D341Med (cell line): ENCODE measurements around the gene AKT1.

Source experiments
- DNase-seq: peaks from one replicate; pipeline ENCODE4 v3.0.0; 2012; ENCODE audit warnings: low spot score

Gene AKT1

DNA sequence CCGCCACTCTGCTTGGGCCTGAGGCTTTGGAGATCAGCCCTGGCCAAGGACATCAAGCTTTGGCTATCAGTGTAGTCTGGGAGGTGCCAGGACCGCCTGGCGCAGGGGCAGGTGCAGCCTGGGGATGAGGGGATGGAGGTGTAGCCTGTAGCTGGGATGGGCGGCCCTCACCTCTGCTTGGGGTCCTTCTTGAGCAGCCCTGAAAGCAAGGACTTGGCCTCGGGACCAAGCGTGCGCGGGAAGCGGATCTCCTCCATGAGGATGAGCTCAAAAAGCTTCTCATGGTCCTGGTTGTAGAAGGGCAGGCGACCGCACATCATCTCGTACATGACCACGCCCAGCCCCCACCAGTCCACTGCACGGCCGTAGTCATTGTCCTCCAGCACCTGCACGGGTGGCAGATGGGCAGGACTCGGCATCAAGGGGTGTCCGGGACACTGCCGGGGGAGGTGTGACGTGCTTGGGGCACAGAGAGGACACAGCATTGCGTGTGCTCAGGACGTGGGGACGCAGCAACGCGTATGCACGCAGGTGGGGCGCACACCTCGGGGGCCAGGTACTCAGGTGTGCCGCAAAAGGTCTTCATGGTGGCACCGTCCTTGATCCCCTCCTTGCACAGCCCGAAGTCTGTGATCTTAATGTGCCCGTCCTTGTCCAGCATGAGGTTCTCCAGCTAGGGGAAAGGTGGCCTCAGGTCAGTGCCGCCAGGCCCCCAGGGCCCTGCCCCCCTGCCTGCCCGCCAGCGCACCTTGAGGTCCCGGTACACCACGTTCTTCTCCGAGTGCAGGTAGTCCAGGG lies 22.6 kb downstream of the AKT1 start:
- no peak for DNase-seq

DNA sequence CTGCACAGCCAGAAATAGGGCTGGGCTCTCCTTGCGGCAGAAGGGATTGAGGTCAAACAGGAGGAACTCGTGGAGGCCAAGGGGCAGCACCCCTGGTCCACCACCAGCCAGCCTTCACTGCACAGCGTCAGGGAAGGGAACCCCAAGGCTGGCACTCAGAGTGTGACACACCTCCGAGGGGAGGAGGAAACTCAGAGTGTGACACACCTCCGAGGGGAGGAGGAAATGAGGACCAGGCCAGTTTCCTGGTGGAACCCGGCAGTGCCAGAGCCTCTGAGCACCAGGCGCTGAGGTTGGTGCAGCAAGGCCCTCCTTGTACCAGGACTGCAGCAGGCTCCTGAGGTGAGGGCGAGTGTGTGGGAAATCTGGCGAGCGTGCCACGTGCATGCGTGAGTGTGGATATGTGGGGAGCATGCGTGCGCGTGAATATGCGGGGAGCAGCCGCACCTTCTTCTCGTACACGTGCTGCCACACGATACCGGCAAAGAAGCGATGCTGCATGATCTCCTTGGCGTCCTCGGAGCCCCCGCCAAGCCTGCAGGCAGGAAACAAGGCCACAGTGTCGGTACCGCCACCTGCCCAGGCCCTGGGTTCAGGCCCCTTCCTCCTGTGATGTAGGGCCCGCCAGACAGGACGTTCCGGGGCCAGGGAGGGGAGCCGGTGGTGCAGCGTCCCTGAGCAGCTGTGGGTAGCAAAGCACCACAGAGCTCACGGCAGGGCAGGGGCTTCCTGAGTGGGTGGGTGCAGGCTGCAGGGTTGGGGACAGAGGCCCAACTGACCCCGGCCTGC lies 23.4 kb downstream of the AKT1 start:
- DNase-seq, result no peak

DNA sequence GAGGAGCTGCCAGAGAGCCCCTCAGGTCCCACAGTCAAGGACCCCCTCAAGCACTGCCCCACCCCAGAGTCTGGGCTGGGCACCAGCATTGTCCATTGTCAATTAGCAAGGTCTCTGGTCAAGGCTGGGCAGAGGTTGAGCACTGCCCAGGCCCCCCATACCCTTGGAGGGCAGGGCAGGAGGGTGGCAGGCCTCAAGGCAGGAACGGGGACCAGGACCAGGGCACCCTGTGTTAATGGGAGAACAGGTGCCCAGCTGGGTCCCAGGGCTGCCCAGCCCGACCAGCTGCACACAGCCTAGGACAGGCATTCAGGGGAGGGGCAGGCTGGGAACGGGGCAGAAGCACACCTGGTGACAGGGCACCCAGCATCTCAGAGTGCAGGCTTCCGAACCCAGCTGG lies 24.2 kb downstream of the AKT1 start:
- DNase-seq, result no peak

- no peak for DNase-seq
These were observed 24.7 kb downstream of the AKT1 start for GRCh38 chr14:104770851-104771272.

DNA sequence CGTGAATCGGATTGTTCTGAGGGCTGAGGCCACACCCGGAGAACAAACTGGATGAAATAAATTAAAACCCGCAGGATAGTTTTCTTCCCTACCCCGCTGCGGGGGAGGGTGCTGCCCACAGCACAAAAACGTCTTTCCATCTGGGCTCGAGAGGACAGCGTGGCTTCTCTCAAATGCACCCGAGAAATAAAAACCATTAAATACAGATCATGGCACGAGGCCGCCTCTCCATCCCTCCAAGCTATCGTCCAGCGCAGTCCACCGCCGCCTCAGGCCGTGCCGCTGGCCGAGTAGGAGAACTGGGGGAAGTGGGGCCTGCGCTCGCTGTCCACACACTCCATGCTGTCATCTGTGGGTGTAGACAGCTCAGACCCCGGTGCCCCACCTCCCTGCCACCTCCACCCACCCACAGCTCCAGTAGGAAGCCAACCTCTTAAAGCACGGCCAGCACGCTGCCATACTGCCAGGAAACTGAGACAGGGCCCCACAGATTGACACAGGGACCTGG lies 25.4 kb downstream of the AKT1 start:
- no peak for DNase-seq

GRCh38 chr14:104769324-104770071 lies 26.1 kb downstream of the AKT1 start:
- DNase-seq, result no peak

GRCh38 chr14:104768437-104769323 lies 26.9 kb downstream of the AKT1 start:
- peak; percentile 93 for DNase-seq

GRCh38 chr14:104767634-104767918 lies 28.0 kb downstream of the AKT1 start:
- DNase-seq, result no peak

GRCh38 chr14:104766863-104767633 lies 28.5 kb downstream of the AKT1 start:
- no peak for DNase-seq

DNA sequence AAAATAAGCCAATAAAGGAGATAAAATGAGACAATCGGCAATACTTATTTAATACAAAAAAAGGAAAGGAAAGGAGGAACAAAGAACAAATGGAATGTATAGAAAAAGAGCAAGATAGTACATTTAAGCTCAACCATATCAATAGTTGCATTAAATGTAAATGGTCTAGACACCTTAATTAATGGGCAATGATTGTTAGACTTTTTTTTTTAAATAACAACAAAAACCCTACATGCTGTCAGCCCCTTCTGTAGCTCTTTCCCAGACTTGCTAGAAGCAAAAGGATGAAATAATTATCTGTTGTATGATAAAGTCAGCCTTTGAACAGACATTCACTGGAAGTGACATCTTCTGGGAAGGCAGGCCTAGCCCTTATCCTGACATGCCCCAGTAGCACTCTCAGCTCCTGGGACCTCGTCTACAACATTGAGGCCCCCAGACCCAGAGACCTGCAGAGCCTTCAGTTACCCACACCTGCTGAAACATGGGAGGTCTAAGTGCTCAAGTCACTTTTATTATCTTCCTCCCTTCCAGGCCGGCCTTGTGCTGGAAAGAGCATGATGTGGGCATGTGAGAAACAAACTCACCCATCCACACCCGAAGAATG lies 29.2 kb downstream of the AKT1 start:
- DNase-seq, result no peak

DNA sequence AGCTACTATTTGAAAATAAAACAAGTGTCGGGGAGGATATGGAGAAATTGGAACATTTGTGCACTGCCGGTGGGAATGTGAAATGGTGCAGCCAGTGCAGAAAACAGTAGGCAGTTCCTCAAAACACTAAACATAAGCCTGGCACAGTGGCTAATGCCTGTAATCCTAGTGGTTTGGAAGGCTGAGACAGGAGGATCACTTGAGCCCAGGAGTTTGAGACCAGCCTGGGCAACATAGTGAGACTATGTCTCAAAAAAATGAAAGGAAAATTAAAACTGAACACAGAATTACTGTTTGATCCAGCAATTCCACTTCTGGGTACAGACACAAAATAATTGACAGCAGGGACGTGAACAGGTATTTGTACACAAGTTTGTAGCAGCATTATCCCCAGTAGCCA lies 30.0 kb downstream of the AKT1 start:
- DNase-seq, result no peak

DNA sequence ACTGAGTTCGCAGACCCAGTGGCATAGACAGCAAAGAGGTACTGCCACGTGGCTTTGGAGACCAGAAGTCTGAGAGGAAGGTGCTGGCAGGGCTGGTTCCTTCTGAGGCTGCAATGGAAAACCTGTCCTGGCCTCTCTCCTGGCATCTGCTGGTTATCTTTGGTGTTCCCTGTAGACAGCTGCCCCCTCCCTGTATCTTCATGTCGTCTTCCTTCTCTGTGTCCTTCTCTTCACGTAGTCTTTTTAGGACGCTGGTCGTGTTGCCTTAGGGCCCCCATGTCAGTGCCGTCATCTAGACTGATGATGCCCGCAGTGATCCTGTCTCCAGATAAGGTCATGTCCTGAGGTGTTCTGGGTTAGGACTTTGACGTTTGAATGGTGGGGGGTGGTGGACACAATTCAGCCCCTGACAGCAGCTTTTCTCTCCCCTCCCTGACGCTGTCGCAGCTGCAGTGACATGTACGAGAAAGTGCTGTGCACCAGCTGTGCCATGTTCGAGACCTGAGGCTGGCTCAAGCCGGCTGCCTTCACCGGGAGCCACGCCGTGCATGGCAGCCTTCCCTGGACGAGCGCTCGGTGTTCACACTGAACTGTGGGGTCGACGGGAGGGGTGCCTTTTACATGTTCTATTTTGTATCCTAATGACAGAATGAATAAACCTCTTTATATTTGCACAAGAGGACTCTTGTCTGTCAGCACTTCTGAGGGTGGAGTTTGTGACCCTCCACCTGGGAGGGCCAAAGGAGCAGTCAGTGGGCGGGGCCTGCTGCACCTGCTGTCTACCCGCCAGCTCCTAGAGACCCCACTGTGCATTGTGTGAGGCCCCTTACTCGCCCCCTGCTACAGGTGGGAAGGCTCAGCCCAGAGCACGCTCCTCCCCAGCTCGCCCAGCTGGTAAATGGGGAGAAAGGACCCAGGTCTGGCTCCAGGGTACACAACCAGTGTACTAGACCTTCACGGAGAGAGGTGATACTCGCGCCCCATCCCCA lies 36.3 kb downstream of the AKT1 start:
- DNase-seq, result no peak

GRCh38 chr14:104757681-104758392 lies 37.7 kb downstream of the AKT1 start:
- no peak for DNase-seq

DNA sequence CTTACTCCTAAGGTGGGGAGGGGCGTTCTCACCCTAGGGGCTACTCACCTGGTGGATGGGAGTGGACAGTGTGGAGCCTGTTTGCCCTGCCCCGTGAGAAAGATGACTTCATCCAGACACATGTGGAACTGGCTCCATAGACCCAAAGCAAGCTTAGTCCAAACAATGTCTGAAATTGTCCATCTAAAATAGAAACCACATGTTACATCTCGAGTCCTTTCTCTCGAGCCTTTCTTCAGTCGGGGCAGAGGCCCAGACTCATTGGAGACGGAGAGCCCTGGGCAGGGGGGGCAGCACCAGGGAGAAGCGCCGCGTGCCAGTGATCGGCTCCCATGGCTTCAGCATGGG lies 38.3 kb downstream of the AKT1 start:
- no peak for DNase-seq

GRCh38 chr14:104756477-104757237 lies 38.9 kb downstream of the AKT1 start:
- DNase-seq, result no peak

DNA sequence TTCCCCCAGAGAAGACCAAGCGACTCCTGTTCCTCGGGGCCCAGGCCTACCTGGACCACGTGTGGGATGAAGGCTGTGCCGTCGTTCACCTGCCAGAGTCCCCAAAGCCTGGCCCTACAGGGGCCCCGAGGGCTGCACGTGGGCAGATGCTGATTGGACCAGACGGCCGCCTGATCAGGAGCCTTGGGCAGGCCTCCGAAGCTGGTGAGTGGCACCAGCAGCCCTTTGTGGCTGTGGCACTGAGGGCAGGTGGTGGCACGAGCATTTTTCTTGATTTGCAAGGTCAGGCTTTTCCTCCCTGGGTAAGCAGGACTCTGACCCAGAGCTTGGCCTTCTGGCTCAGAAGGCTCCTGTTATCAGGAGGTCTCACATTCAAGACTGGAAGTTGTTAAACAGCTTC lies 39.9 kb downstream of the AKT1 start:
- no peak for DNase-seq

GRCh38 chr14:104754213-104754851 lies 41.2 kb downstream of the AKT1 start:
- DNase-seq, result no peak
